MCF 10A (cell line): ENCODE measurements around the gene DYNLL2. TPM values are rescaled to one million over a fixed set of nuclear protein-coding genes. Genes with fewer than 3 reads are reported as not detected.

Source experiments
- BruUV-seq: library from RNA; stranded (reverse); fragments of 400-500 nt; replicated peaks from 2 replicates; lab custom pipeline; 2021; lab: Mats Ljungman, UMichigan
- CTCF ChIA-PET: fragments of 300-600 bp; sonication (Branson Sonifier 250); formaldehyde crosslinking; extraction: SDS; loops from one replicate; lab custom pipeline; 2021; ENCODE audit warnings: antibody characterized with exemption, inconsistent platforms; lab: Yijun Ruan, JAX
- POLR2A ChIA-PET: fragments of 300-600, 350-650 bp; sonication (Branson Sonifier 250); formaldehyde crosslinking; extraction: SDS; loops from one replicate; lab custom pipeline; 2020; ENCODE audit warnings: antibody characterized with exemption, inconsistent platforms; lab: Yijun Ruan, JAX
- DNase-seq: peaks from one replicate; pipeline ENCODE4 v3.0.0-alpha.2; 2018; ENCODE audit not compliant: unreplicated experiment
- H3K27ac Mint-ChIP-seq: one replicate; pipeline ENCODE4 v1.8.0; 2022; ENCODE audit warnings: mild to moderate bottlenecking, low read depth, mixed read lengths; ENCODE audit not compliant: unreplicated experiment
- H3K27me3 Mint-ChIP-seq: one replicate; pipeline ENCODE4 v1.8.0; 2022; ENCODE audit warnings: mixed read lengths; ENCODE audit not compliant: insufficient read depth, unreplicated experiment
- H3K36me3 Mint-ChIP-seq: one replicate; pipeline ENCODE4 v1.8.0; 2022; ENCODE audit warnings: mild to moderate bottlenecking, moderate library complexity, mixed read lengths; ENCODE audit not compliant: insufficient read depth, unreplicated experiment
- H3K4me1 Mint-ChIP-seq: one replicate; pipeline ENCODE4 v1.8.0; 2022; ENCODE audit warnings: mixed read lengths; ENCODE audit not compliant: insufficient read depth, unreplicated experiment
- H3K4me3 Mint-ChIP-seq: one replicate; pipeline ENCODE4 v1.8.0; 2022; ENCODE audit warnings: mild to moderate bottlenecking, moderate library complexity, mixed read lengths; ENCODE audit not compliant: unreplicated experiment
- H3K9me3 Mint-ChIP-seq: one replicate; pipeline ENCODE4 v1.8.0; 2022; ENCODE audit warnings: mixed read lengths; ENCODE audit not compliant: unreplicated experiment
- CTCF ChIP-seq: fragments of 200-600 bp; IDR thresholded peaks from one replicate; pipeline ENCODE4 v1.8.0; 2022; ENCODE audit warnings: antibody characterized with exemption, mild to moderate bottlenecking; ENCODE audit not compliant: unreplicated experiment
- intact Hi-C: fragments of 100-400 bp; cut with micrococcal nuclease; formaldehyde crosslinking; loops from 2 replicates; pipeline ENCODE4 v1.14.1; 2022
- total RNA-seq: library from RNA; stranded (reverse); gene quantifications from 2 replicates; pipeline ENCODE4 v1.2.3, GENCODE V29; 2022

Gene DYNLL2
- total RNA-seq, 1 experiment from 2014 or later: 15.5 TPM

- CTCF ChIA-PET: no interaction called here
- Mint-ChIP-seq H3K4me1 (no peaks in the 10 kb centered on the region), H3K27me3 (no peaks in the 10 kb centered on the region), H3K27ac (no peak overlapping the region), H3K4me3 (no peak overlapping the region), H3K9me3 (no peaks in the 10 kb centered on the region), H3K36me3 (no peaks in the 10 kb centered on the region)
- no peak for DNase-seq
- no peak for TF ChIP-seq CTCF
- BruUV-seq: no TSS peak
- POLR2A ChIA-PET: no interaction called here
- intact Hi-C loops: no loop called here
Observed at GRCh38 chr17:58105093-58105492, 21.9 kb downstream of the DYNLL2 start.

GRCh38 chr17:58107306-58107705 is 24.1 kb downstream of the DYNLL2 start:
- POLR2A ChIA-PET: interaction anchor here (1.2 to 1.3 kb wide), 2 partner anchors 25 to 100 kb away, joined by 3 to 5 read pairs; partner anchors contain the start of gene SRSF1
- Mint-ChIP-seq H3K9me3 (no peaks in the 10 kb centered on the region), H3K36me3 (no peaks in the 10 kb centered on the region), H3K27ac (no peak overlapping the region), H3K27me3 (no peaks in the 10 kb centered on the region), H3K4me3 (no peak overlapping the region), H3K4me1 (no peaks in the 10 kb centered on the region)
- no TSS peak for BruUV-seq
- DNase-seq: no peak
- intact Hi-C loops: no loop called here
- TF ChIP-seq CTCF: no peak
- CTCF ChIA-PET: no interaction called here

GRCh38 chr17:58109197-58109596 is 26.0 kb downstream of the DYNLL2 start:
- no TSS peak for BruUV-seq
- no peaks in the 10 kb centered on the region for H3K36me3 Mint-ChIP-seq
- ChIA-PET CTCF (interaction anchor here (0.6 kb wide), 1 partner anchor 13 kb away, joined by 3 read pairs; no protein-coding TSS in a partner anchor), POLR2A (no interaction called here)
- intact Hi-C loops: no loop called here
- no peak overlapping the region for H3K4me3 Mint-ChIP-seq
- no peaks in the 10 kb centered on the region for H3K27me3 Mint-ChIP-seq
- TF ChIP-seq CTCF: no peak
- no peak overlapping the region for H3K27ac Mint-ChIP-seq
- no peak for DNase-seq
- H3K4me1 Mint-ChIP-seq: no peaks in the 10 kb centered on the region
- no peaks in the 10 kb centered on the region for H3K9me3 Mint-ChIP-seq

GRCh38 chr17:58110012-58110411 is 26.8 kb downstream of the DYNLL2 start:
- Mint-ChIP-seq H3K9me3 (no peaks in the 10 kb centered on the region), H3K36me3 (no peaks in the 10 kb centered on the region), H3K27me3 (no peaks in the 10 kb centered on the region), H3K4me3 (no peak overlapping the region), H3K4me1 (no peaks in the 10 kb centered on the region), H3K27ac (no peak overlapping the region)
- DNase-seq: no peak
- ChIA-PET CTCF (interaction anchor here (0.7 to 1.0 kb wide), 2 partner anchors 276 to 438 kb away, joined by 3 read pairs; no protein-coding TSS in a partner anchor), POLR2A (interaction anchor here (1.0 kb wide), 1 partner anchor 104 kb away, joined by 4 read pairs; no protein-coding TSS in a partner anchor)
- no TSS peak for BruUV-seq
- TF ChIP-seq CTCF: no peak
- intact Hi-C loops: loop anchor here (5.0 to 10.0 kb wide), 2 partner anchors 363 to 975 kb away; partner anchors contain the start of gene CCDC182
